NCI-H1105 (cell line): ENCODE results near the gene SNAPC2.
A peak's percentile ranks its signal among the peaks of the same experiment; 100 is the strongest.
"Not testable (repeated sequence)": the region's sequence is repeated elsewhere in the genome, so short reads cannot be mapped to it uniquely, and the experiment has no call there.

Experiments used
- DNase-seq: peaks from one replicate; lab custom pipeline; 2025; lab: John Stamatoyannopoulos, UW

SNAPC2 gene

DNA sequence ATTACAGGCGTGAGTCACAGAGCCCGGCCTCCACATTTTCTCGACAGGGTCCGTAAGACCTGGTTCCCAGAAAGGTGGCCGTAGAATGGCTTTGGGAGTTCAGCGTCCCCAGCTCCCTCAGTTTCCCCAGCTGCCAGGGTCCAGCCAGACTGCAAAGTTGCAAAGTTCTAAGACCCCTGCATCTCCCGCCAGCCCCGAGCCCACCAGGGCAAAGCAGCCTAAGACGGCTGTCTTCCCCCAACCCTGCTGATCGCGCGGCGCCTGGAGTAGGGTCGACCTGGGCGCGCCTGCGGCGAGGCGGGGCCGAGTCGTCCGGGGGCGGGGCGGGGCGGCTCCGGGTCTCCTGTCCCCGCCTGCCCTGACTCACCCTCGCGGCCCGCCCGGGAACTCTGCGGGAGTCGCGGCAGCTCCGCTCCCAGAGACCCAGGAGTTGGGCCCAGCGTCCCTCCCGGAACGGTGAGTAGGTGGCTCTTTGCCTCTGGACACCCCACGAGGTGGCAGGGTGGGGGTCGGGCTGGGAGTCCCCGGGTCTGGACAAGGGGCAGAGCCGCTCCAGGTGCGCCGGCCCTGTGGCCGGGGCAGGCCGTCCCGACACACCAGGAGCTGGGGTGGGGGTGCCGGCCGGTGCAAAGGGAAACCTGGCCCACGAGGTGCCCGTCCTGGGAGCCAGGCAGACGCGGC lies 31.9 kb upstream of the SNAPC2 start, which contains the start of gene LRRC8E:
Gene LRRC8E (plus strand): TSS at position 366 of the 681 bp plus-strand sequence. CDS start 7,094 bp downstream, outside the sequence.
- no peak for DNase-seq

GRCh38 chr19:7888826-7889217 lies 31.3 kb upstream of the SNAPC2 start:
- no peak for DNase-seq

- DNase-seq = not testable (repeated sequence)
Measured at GRCh38 chr19:7893362-7894101, 26.6 kb upstream of the SNAPC2 start.

DNA sequence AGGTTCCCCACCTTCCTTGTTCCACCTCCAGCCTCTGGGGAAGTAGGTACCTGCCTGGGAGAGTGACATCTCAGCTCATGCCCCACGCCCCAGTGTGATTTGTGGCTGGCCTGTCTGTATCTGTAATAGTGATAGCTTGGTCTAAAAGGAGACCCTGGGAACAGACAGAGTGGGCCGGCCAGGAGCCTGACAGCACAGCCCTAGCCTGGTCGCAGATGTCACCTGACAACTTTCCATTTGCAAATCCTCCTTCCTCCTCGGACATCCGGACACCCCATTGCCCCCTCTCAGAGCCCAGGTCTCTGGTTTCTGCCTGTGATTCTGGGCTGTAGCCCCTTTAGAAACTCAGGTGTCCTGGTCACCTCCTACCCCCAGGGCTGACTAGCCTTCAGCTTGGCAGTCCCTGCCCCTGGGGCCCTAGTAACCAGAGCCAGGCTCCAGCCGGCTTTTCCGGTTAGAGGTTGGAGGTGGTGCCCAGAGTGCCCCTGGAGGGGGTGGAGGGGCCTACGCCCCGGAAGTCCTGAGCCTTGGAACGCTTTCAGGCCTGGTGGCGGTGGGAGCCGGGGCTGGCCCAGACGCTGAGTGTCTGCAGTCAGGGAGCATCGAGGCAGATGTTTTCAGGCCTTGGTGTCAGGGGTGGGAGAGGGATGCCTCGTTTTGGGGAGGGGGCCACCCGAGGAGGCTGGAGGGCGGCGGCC lies 25.4 kb upstream of the SNAPC2 start:
- no peak for DNase-seq

- DNase-seq = no peak
Measured at GRCh38 chr19:7895565-7895964, 24.6 kb upstream of the SNAPC2 start.

GRCh38 chr19:7897292-7897691 lies 22.8 kb upstream of the SNAPC2 start:
- no peak for DNase-seq

DNA sequence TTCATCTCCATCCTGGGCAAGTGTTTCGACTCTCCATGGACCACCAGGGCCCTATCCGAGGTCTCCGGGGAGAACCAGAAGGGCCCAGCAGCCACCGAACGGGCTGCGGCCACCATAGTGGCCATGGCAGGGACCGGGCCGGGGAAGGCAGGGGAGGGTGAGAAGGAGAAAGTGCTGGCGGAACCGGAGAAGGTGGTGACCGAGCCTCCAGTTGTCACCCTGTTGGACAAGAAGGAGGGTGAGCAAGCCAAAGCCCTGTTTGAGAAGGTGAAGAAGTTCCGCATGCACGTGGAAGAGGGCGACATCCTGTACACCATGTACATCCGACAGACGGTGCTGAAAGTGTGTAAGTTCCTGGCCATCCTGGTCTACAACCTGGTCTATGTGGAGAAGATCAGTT lies 21.2 kb upstream of the SNAPC2 start:
- DNase-seq = no peak

DNA sequence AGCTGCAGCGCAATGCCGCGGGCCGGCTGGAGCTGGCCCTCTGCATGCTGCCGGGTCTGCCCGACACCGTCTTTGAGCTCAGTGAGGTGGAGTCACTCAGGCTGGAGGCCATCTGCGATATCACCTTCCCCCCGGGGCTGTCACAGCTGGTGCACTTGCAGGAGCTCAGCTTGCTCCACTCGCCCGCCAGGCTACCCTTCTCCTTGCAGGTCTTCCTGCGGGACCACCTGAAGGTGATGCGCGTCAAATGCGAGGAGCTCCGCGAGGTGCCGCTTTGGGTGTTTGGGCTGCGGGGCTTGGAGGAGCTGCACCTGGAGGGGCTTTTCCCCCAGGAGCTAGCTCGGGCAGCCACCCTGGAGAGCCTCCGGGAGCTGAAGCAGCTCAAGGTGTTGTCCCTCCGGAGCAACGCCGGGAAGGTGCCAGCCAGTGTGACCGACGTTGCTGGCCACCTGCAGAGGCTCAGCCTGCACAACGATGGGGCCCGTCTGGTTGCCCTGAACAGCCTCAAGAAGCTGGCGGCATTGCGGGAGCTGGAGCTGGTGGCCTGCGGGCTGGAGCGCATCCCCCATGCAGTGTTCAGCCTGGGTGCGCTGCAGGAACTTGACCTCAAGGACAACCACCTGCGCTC lies 20.3 kb upstream of the SNAPC2 start:
- no peak for DNase-seq

DNA sequence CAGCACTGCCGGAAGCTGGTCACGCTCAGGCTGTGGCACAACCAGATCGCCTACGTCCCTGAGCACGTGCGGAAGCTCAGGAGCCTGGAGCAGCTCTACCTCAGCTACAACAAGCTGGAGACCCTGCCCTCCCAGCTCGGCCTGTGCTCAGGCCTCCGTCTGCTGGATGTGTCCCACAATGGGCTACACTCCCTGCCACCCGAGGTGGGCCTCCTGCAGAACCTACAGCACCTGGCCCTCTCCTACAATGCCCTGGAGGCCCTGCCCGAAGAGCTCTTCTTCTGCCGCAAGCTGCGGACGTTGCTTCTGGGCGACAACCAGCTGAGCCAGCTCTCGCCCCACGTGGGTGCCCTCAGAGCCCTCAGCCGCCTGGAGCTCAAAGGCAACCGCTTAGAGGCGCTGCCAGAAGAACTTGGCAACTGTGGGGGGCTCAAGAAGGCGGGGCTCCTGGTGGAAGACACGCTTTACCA lies 19.7 kb upstream of the SNAPC2 start:
- no peak for DNase-seq

DNA sequence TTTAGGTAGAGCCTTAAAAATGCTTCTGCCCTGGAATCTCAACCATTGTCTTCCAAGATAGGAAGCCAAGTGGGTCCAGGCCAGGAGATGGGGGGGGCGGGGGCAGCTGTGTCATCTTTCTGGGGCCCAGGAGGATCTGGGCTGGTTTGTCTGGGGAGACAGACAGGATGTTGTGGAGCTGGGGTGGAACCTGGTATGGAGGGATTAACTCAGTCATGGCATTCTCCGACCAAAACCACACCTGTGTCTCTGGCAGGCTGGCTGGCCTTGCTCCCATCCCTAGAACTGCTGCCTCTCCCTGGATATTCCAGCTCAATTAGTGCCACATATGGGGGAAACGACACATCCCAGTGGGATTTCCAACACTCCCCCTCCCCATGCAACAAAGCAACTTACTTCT lies 19.2 kb upstream of the SNAPC2 start:
- DNase-seq = no peak

DNA sequence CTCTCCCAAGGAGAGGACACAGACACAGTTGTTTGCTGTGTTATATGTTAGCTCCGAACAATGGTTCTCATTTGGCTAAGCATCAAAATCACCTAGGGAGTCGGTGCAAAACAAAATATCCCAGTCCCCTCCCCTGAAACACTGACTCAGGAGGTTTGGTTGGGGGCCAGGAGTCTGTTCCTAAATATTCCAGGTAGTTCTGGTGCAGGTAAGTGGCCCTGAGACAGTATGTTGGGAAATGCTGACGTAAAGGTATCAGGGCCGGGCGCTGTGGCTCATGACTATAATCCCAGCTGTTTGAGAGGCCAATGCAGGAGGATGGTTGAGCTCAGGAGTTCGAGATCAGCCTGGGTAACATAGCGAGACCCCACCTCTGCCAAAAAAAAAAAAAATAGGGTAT lies 18.8 kb upstream of the SNAPC2 start:
- no peak for DNase-seq

DNA sequence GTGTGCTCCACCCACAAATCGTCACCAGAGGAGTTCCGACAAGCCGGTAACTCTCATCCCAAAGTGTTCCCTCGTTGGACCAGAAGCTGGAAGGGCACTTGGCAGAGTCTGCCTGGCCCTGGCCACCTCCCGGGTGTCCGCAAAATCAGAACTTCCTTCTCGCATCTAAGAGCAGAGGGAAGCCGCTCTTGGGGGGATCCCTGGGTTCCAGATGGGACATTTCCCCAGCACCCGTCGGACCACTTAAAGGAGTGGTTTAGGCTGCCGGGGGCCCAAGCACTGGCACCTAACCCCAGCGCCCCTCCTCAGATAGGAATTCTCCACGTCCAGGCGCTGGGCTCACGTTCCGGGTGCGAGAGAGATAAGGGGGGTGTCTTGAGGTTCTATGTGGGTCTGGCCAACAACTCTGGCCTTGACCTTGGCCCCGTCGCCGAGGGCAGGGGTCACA lies 17.3 kb upstream of the SNAPC2 start:
- no peak for DNase-seq

- DNase-seq = peak; percentile 100
Measured at GRCh38 chr19:7903244-7904073, 16.7 kb upstream of the SNAPC2 start, which contains the start of gene MAP2K7. Gene MAP2K7, plus strand, starts transcription at chr19:7903877. Its CDS starts 68 bp downstream, at chr19:7903945.

DNA sequence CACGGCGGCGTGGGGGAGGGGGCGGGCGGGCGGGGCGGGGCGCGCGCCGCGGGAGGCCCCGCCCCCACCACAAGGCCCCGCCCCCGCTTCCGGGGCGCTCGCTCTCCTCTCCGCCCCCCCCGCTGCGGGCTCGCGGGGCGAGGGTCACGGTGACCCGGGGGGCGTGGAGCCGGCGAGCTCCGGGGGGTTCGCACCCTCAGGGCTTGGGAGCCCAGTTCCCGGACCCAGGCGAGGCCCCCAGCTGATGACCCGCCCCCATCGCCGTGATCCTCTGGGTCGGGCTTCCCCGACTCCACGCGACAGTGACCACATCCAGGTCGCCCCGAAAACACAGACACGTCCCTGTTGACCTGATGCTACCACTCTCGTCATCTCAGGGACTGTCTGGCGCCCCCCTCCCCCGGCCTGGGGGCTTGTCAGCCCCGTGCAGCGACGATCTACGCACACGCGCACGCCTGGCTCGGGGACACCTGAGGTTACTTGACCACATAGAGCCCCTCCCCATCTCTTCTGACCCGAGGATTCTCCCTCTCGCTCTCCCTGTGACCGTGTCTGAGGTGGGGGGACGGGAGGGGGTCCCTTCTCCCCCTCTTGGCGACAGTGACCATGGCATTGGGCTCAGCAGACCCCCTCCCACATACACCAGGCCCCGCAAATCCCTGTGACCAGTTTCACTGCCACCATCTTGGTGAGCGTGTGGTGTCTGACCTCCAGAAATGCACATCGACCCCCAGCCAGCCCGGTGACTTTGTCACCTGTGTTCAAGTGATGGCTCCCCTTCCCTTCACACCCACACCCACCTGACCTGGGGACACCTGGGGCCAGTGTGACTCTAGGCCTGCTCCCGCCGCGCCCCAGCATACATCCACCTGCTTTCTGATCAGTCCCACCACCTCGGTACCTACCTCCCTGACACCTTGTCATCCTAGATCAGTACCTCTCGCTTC lies 15.8 kb upstream of the SNAPC2 start:
- DNase-seq = peak; percentile 46

- no peak for DNase-seq
Measured at GRCh38 chr19:7905268-7905667, 14.9 kb upstream of the SNAPC2 start.

DNA sequence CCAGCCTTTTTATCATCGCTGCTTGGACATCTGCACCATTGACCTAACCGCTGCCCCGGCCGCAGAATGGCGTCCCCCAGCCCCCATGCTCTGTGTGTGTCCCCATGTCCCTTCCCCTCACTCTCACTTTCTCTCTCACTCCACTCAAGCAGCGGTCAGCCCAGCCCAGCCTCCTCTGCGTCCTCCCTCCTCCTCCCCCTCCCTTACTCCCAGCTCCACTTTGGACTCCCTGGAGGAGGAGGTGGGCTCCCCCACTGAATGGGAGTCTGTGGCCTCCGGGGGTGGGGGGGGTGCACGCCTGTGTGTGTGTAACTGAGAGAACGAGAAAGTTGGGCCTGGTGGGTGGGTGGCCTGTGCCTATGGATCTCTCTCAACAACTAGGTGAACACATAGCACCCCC lies 14.3 kb upstream of the SNAPC2 start:
- DNase-seq = no peak

GRCh38 chr19:7907122-7907521 lies 13.0 kb upstream of the SNAPC2 start:
- DNase-seq = no peak

- DNase-seq = no peak
Measured at GRCh38 chr19:7907544-7907943, 12.6 kb upstream of the SNAPC2 start.

- DNase-seq = no peak
Measured at GRCh38 chr19:7908078-7908699, 11.9 kb upstream of the SNAPC2 start.
